NCI-H1092 treated with DMSO at 0.1 percent for 48 hours (cell line): ENCODE data around the gene TXK.

Experiments
- DNase-seq: peaks from one replicate; lab custom pipeline; 2025; lab: John Stamatoyannopoulos, UW

The TXK gene

DNA sequence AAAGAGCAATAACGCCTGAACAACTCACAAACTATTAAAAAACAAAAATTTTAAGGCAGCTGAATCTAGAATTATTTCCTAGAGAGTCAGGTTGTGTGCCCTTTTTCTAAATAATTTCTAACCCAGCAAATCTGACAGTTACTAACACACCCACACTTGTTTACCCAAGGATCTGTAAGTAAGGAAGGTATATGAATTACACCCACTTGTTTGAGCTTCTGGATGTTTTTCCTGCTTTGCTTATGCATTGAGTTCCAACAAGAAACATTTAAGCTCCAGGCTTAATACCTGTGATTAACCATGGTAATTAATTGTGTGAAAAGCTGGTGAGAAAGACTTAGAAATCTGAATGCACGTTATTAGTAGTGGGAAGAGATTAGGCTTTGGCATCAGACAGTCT lies 115.9 kb downstream of the TXK start:
- no peak for DNase-seq

DNA sequence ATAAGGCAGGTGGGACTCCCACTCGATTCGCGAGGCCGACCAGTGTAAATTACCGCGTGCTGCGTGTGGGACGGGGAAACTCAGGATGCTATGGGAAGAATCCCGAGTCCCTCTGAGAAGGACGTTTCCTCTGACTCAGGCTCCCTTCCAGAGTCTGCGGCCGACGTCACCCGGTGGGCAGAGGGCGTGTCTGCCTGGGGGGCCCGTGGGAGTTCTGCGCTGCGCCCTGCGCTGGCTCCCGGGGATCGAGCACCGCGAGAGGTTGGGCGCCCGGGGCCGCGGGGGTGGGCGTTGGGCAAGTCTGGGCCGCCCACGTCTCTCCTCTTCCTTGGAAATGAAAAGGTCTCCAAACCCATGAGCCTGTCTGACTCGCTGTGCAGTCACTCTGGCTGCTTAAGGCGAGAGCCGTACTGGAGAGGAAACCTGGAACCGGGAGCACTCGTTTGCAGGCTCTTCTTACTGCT lies 116.9 kb downstream of the TXK start:
- no peak for DNase-seq
